Measurements from ENCODE around the gene MIDN.

The MIDN gene

DNA sequence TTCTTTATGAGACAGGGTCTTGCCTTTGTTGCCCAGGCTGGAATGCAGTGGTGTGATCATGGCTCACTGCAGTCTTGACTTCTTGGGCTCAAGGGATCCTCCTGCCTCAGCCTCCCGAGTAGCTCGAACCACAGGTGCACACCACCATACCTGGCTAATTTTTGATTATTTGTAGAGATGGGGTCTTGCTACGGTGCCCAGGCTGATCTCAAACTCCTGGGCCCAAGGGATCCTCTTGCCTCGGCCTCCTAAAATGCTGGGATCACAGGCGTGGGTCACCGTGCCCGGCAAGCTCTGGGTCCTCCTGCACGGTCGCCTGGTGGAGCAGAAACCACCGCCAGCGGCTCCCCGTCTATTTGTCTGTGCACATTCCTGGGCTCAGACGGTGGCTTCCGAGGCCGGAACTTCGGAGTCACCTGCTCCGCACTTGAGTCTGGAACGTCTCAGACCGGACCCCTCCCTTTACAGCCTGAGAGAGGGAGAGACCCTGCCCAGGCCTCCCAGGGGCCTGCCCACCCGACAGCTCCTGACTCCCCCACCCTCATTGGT lies 59.4 kb downstream of the MIDN start:
- TF ChIP-seq, protein P1, sequence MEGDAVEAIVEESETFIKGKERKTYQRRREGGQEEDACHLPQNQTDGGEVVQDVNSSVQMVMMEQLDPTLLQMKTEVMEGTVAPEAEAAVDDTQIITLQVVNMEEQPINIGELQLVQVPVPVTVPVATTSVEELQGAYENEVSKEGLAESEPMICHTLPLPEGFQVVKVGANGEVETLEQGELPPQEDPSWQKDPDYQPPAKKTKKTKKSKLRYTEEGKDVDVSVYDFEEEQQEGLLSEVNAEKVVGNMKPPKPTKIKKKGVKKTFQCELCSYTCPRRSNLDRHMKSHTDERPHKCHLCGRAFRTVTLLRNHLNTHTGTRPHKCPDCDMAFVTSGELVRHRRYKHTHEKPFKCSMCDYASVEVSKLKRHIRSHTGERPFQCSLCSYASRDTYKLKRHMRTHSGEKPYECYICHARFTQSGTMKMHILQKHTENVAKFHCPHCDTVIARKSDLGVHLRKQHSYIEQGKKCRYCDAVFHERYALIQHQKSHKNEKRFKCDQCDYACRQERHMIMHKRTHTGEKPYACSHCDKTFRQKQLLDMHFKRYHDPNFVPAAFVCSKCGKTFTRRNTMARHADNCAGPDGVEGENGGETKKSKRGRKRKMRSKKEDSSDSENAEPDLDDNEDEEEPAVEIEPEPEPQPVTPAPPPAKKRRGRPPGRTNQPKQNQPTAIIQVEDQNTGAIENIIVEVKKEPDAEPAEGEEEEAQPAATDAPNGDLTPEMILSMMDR (IDR thresholded peaks at IDR 0.05; ENCODE audit: extremely low read depth, missing control alignments), result no peak
- no peak for DNase-seq (ENCODE audit: low spot score)

DNA sequence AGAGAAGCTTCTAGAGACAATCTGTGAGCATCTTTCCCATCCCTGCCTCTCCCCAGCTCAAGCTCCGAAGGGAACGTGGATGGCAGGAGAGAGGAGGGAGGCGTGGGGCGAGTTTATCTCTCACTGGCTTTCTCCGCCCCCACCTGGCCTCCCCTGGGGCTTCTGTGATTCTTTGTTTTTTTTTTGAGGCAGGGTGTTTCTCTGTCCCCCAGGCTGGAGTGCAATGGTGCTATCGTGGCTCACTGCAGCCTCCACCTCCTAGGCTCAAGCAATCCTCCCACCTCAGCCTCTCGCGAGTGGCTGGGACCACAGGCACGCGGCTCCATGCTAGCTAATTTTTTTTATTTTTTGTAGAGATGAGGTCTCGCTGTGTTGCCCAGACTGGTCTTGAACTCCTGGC lies 60.3 kb downstream of the MIDN start:
- no peak for DNase-seq (ENCODE audit: low spot score)
- TF ChIP-seq, protein P1 (IDR thresholded peaks at IDR 0.05; ENCODE audit: extremely low read depth, missing control alignments), result no peak
